HG03039 (cell line): ENCODE results near the gene CELF3.
"Not testable (repeated sequence)": the region's sequence is repeated elsewhere in the genome, so short reads cannot be mapped to it uniquely, and the experiment has no call there.

Source experiments
- ATAC-seq: cut with Tn5 transposase; IDR thresholded peaks from one replicate; pipeline ENCODE4 v1.9.1; 2021; ENCODE audit warnings: mild to moderate bottlenecking, moderate library complexity; ENCODE audit not compliant: unreplicated experiment

Gene CELF3

GRCh38 chr1:151716771-151717631 is at the start of gene CELF3:
Gene CELF3, minus strand, starts transcription at chr1:151716803. Its CDS starts 783 bp downstream, at chr1:151716020.
- ATAC-seq, result no peak

- ATAC-seq, result no peak
These were observed 47.4 kb upstream of the CELF3 start for GRCh38 chr1:151763990-151764389.

GRCh38 chr1:151762941-151763921 is 46.6 kb upstream of the CELF3 start, which contains the start of gene MRPL9:
Gene MRPL9, minus strand, starts transcription at chr1:151763496. Its CDS starts 17 bp downstream, at chr1:151763479.
- ATAC-seq, result peak; percentile 89

- no peak for ATAC-seq
These were observed 44.2 kb upstream of the CELF3 start for GRCh38 chr1:151760597-151761385.

- ATAC-seq, result no peak
These were observed 42.6 kb upstream of the CELF3 start for GRCh38 chr1:151759241-151759640.

- ATAC-seq, result no peak
These were observed 39.7 kb upstream of the CELF3 start for GRCh38 chr1:151756291-151756690.

- ATAC-seq, result no peak
These were observed 24.9 kb upstream of the CELF3 start for GRCh38 chr1:151741516-151741915.

- no peak for ATAC-seq
These were observed 23.2 kb upstream of the CELF3 start for GRCh38 chr1:151739590-151740355.

GRCh38 chr1:151737479-151737878 is 20.9 kb upstream of the CELF3 start:
- no peak for ATAC-seq

GRCh38 chr1:151737026-151737425 is 20.4 kb upstream of the CELF3 start:
- no peak for ATAC-seq

GRCh38 chr1:151733995-151734394 is 17.4 kb upstream of the CELF3 start:
- not testable (repeated sequence) for ATAC-seq

- no peak for ATAC-seq
These were observed 16.5 kb upstream of the CELF3 start for GRCh38 chr1:151733126-151733525.

- no peak for ATAC-seq
These were observed 13.3 kb upstream of the CELF3 start for GRCh38 chr1:151729966-151730291.

GRCh38 chr1:151729157-151729965 is 12.8 kb upstream of the CELF3 start:
- ATAC-seq, result no peak

- ATAC-seq, result no peak
These were observed 11.8 kb upstream of the CELF3 start for GRCh38 chr1:151728151-151729054.

- ATAC-seq, result no peak
These were observed 7.2 kb upstream of the CELF3 start for GRCh38 chr1:151723726-151724370.

- no peak for ATAC-seq
These were observed 5.3 kb upstream of the CELF3 start for GRCh38 chr1:151721788-151722510.
